Activated CD4-positive, CD25-positive, alpha-beta regulatory T cell treated with anti-CD3 and anti-CD28 coated beads, Interleukin-2, amount 50 U/mL, for 72 hours (primary cell): ENCODE results near the gene CNTROB.

Experiments
- DNase-seq: peaks from one replicate; pipeline ENCODE4 v3.0.0; 2021

The CNTROB gene, protein sequence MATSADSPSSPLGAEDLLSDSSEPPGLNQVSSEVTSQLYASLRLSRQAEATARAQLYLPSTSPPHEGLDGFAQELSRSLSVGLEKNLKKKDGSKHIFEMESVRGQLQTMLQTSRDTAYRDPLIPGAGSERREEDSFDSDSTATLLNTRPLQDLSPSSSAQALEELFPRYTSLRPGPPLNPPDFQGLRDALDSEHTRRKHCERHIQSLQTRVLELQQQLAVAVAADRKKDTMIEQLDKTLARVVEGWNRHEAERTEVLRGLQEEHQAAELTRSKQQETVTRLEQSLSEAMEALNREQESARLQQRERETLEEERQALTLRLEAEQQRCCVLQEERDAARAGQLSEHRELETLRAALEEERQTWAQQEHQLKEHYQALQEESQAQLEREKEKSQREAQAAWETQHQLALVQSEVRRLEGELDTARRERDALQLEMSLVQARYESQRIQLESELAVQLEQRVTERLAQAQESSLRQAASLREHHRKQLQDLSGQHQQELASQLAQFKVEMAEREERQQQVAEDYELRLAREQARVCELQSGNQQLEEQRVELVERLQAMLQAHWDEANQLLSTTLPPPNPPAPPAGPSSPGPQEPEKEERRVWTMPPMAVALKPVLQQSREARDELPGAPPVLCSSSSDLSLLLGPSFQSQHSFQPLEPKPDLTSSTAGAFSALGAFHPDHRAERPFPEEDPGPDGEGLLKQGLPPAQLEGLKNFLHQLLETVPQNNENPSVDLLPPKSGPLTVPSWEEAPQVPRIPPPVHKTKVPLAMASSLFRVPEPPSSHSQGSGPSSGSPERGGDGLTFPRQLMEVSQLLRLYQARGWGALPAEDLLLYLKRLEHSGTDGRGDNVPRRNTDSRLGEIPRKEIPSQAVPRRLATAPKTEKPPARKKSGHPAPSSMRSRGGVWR

DNA sequence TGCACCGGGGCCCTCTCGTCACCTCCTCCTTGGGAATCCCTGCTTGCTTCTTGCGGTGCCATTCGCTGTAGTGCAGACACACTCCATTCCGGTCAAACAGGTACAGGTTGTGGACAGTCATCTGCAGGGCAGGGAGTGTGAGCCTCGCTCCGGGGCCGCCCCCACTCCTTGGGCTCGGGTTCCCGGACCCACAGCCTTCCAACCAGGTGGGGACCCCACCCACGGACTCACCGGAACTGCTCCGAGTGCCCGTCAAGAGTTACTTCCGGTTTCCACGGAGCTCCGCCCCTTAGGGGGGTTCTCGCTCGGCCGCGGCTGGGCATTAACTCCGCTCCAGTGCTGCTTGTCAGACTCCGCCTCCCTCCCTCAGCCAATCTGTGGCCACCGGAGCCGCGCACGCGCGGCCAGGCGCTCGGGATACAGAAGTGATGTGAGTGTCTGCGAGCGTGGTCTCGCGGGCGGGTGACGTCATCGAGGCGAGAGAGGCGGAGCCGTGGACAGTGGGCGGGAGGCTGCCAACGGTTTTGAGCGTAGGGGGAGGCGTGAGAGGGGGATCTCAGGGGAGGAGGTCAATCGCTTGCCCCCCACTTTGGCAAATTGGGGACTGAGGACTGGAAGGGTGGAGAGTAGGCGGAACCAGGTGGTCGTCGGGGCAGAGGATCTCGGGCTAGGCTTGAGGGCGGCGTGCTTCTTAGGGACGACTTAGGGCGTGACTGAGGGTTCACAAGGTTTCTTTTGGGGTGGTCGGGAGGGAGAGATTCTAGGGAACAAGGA lies at the start of gene CNTROB, which contains the start of gene TRAPPC1:
Gene CNTROB, plus strand, starts transcription at position 498 of the 774 bp plus-strand sequence. CDS start 874 bp downstream, outside the sequence.
Gene TRAPPC1, minus strand, starts transcription at position 238 of the 774 bp plus-strand sequence. Its CDS starts 117 bp downstream, at position 121.
- peak; percentile 100 for DNase-seq

- no peak for DNase-seq
Measured at GRCh38 chr17:7882629-7883028, 49.4 kb upstream of the CNTROB start.

DNA sequence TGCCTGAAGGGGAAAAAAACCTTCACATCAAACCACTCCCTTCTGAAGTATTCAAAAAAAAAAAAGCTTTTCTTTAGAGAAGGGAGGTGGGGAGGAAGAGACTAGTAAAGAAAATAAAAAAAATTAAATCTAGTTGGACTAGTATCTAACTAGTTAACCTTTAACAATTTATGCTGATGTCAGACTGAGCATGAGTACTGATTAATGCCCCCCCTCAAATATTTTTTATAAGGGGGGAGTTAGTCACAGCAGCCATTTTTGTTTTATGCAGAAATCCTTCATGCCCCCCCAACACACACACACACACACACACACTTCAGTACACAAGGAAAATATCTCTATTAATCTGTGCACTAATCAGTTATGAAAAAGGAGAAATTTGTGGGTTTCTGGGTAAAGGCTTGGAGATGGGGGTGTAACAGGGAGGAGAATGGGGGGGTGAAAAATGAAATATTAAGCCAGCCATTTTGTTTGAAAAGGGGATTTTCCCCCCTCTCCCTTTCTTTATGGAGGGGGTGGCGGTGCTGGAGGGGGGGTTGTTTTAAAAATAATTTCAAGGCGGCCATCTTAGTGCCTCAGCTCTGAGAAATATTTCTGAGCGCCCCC lies 48.1 kb upstream of the CNTROB start:
- no peak for DNase-seq

DNA sequence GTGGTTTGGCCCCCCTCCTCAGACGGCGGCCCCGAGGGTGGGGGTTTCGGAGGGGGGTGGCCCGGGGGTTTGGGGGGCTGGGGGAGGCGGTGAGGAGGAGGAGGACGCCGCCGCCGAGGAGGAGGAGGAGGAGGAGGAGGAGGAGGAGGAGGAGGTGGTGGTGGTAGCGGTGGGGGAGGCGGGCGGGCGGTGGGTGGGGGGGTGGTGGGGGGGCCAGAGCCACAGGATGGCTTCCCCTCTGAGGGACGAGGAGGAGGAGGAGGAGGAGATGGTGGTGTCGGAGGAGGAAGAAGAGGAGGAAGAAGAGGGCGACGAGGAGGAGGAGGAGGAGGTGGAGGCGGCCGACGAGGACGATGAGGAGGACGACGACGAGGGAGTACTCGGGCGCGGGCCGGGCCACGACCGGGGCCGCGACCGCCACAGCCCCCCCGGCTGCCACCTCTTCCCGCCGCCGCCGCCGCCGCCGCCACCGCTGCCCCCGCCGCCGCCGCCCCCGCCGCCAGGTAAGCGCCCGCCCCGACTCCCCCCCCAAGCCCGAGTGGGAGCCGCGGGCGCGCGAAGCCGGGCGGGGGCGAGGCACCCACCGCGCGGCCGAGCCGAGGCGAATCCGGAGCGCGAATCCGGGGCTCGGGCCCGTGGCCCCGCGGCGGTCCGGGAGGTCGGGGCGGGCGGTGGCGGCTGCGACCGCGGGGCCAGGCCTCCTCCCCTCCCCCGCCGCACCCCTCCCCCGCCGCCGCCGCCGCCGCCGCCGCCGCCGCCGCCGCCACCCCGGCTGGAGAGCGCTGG lies 47.2 kb upstream of the CNTROB start:
- peak; percentile 49 for DNase-seq

DNA sequence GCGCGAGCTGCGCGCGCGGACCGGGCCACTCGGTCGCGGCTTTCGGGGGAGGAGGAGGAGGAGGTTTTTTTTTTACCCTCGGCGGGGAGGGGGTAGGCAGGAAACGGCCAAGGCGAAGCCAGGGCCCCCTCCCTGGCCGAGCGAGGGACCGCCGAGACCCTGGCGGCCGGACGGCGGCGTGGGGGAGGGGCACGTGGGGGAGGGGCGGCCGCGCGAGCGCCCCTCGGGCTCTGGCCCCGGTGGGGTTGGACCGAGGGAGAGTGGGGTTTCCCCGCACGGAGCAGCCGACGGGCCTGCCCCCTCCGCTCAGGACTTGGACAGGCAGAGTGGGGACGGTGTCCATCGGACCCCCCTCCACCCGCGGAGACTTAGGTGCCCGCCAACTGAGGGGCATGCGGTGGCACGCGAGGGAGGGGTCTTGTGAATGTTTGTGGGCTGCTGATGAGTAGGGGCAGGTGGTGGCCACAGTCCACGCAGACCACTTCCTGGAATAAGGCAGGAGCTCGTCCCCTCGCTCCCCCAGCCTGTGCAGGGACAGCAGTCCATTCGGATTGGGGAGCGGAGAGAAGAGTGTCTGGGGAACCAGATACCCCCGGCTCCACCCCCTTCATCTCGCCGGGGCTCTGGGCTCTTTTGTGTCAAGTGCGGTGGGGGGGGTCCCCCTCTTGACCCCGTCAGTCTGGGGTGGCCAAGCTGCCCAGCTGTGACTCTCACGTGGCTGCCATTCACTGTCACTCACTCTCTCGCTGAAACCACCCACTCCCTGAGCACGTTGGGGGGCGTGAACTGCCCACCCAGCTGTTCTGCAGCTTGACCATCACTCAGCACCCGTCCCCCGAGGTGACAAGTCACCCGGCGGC lies 46.4 kb upstream of the CNTROB start:
- DNase-seq, result peak; percentile 71

- peak; percentile 53 for DNase-seq
Measured at GRCh38 chr17:7886227-7887037, 45.6 kb upstream of the CNTROB start.

DNA sequence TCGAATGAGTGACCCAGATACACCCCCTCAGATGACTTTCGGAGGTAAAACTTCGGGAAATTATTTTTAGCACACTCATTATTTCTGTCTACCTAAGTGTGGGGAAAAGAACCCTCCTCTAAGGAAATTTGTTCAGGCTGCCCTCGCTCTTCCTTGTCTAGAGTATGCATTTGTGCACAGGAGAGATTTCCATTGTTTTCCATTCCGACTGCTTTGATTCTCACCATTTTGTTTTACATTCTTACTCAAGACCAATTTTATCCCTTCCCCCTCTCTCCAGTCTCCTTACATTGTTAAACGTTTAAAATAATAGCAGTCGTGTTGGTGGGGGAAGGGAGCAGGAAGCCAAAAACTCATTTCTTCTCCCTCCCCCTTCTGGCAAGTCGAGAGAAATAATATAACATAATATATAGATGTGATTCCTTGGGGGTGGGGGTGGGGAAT lies 44.9 kb upstream of the CNTROB start:
- no peak for DNase-seq

GRCh38 chr17:7887482-7888183 lies 44.4 kb upstream of the CNTROB start:
- peak; percentile 69 for DNase-seq

DNA sequence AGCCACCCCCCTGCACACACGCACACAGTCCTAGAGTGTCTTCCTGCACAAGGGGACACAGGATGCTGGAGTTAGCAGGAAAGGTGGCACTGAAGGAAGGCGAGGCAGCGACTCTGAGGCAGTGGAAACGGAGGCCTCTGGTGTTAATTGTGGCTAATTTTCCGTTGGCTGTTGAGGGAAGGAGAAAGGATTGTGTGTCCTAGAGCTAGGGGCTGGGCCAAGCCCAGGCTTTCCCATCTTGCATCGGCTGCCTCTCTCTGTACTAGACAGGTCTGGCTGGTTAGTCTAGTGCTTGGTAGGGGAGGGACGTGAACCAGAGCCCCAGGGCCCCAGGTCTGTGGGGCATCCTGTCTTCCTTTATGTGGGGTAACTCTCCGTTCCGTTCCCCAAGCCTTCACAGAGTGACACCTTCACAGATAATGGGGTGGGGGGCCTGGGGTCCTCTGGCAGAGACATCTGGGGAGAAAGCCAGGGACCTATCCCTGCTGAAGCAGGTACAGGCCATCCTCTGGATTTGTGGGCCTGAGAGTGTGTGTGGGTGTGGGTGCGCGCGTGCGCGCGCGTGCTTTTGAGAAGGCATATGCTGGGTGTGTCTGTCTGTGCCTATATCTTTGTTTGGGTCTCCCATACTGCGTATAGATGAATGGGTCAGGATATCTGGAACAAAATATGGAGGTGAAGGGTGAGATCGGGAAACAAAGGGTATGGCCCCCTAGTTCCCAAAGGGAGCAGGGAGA lies 43.7 kb upstream of the CNTROB start, which contains the start of gene CHD3:
Gene CHD3, plus strand, starts transcription at position 606 of the 737 bp plus-strand sequence. CDS start 212 bp downstream, outside the sequence.
- peak; percentile 55 for DNase-seq

DNA sequence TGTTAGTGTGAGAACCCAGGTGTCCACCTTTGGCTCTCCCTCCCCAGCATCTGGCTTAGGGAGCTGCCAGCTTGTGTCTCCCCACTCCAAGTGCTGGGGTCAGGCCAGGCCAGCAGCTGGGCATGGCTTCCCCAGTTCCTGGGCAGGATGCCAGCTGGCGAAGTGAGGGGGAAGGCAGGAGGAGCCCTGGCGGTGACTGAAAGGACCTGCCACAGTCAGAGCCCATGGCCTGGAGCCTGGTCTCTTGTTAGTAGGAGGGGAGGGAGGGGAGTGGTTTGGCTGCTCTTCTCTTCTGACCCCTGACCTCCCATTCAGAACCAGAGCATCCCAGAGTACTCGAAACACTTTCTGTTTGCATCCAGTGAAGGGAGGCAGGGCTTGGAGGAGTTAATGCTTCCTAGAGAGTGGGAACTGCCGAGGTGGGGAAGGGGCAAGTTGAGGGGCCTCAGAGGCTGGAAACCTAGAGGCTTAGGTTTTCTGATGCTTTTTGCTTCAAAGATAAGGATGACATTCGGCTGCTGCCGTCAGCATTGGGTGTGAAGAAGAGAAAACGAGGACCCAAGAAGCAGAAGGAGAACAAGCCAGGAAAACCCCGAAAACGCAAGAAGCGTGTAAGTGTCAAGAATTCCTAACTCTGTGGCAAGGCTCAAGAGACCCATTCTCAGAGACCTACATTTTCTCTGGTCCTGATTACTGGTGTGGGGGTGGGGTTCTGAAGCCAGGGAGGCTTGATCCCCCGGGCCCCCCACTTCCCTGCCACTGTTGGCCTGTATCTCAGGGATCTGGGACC lies 42.6 kb upstream of the CNTROB start:
- no peak for DNase-seq

GRCh38 chr17:7893187-7893880 lies 38.7 kb upstream of the CNTROB start:
- DNase-seq, result no peak

GRCh38 chr17:7894226-7894625 lies 37.8 kb upstream of the CNTROB start:
- no peak for DNase-seq

GRCh38 chr17:7894866-7895265 lies 37.1 kb upstream of the CNTROB start:
- DNase-seq, result no peak

DNA sequence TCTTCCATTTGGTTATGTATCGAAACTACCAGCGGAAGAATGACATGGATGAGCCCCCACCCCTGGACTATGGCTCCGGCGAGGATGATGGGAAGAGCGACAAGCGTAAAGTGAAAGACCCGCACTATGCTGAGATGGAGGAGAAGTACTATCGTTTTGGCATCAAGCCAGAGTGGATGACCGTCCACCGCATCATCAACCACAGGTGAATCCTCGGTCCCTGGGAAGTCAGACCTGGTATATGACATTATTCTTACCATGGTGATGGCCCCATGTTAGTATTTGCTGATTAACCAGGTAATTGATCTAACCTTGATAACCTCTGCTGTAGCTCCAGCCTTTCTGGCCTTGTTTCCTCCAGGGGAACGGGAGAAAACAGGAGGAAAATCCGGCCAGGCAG lies 34.9 kb upstream of the CNTROB start:
- no peak for DNase-seq

DNA sequence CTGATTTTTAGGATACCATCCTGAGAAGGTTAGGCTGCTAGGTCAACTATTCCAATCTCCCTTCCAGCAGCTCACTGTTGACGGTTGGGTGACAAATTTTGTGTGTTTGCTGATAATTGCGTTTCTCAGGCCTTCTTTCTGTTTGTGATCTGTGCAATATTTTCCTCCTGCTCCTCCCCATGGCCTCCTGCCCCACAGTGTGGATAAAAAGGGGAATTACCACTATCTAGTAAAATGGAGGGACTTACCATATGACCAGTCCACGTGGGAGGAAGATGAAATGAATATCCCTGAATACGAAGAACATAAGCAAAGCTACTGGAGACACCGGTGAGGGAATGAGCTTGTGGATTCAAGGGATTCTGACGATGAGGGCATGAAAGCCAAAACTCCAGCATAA lies 34.2 kb upstream of the CNTROB start:
- no peak for DNase-seq
